Smooth muscle cell of the coronary artery (primary cell): Measurements from ENCODE around the gene RCVRN. TPM values are rescaled to one million over a fixed set of nuclear protein-coding genes. Genes with fewer than 3 reads are reported as not detected.

Experiments used
- total RNA-seq: library from RNA; depleted of rRNA; stranded (reverse); fragments of >200 nt; gene quantifications from 2 replicates; pipeline ENCODE4 v1.2.3, GENCODE V29; 2014; ENCODE audit warnings: low replicate concordance

RCVRN gene
- not detected in 2 replicates for total RNA-seq

GRCh38 chr17:9905078-9905415, at the start of gene RCVRN:
Gene RCVRN (minus strand): TSS chr17:9905271. CDS start chr17:9905180, 91 bp downstream.

Other genes starting within 250 kb of the RCVRN start
- not detected in 2 replicates for gene DHRS7C, start 113.7 kb downstream of the RCVRN start, total RNA-seq
- gene GSG1L2, start 83.2 kb downstream of the RCVRN start, total RNA-seq: not detected in 2 replicates
- gene GLP2R, start 79.3 kb downstream of the RCVRN start, total RNA-seq: not detected in 2 replicates